HepG2 (cell line): ENCODE results near the gene PCYT2. TPM values are rescaled to one million over a fixed set of nuclear protein-coding genes. Genes with fewer than 3 reads are reported as not detected.

Experiments
- AHDC1 ChIP-seq: sonication (generic); formaldehyde crosslinking; IDR thresholded peaks from 2 replicates; pipeline ENCODE4 v1.5.1; 2020; ENCODE audit warnings: mild to moderate bottlenecking, missing genetic modification reagents, borderline replicate concordance
- ATAD3A ChIP-seq: sonication (generic); formaldehyde crosslinking; IDR thresholded peaks from 2 replicates; pipeline ENCODE4 v1.4.0; 2020; ENCODE audit warnings: missing genetic modification reagents
- DPF2 ChIP-seq: sonication (generic); formaldehyde crosslinking; IDR thresholded peaks from 2 replicates; pipeline ENCODE4 v1.4.0; 2020; ENCODE audit warnings: mild to moderate bottlenecking, low read depth, missing genetic modification reagents, borderline replicate concordance
- GATA4 ChIP-seq: sonication (generic); IDR thresholded peaks from 2 replicates; pipeline ENCODE4 v1.6.1; 2016; ENCODE audit warnings: antibody characterized with exemption, low read depth, borderline replicate concordance
- GATAD2A ChIP-seq: IDR thresholded peaks from 2 replicates; pipeline ENCODE4 v1.6.1; 2016
- GTF3A ChIP-seq: sonication (generic); formaldehyde crosslinking; conservative IDR thresholded peaks from 2 replicates; pipeline ENCODE4 v1.4.0; 2020; ENCODE audit warnings: mild to moderate bottlenecking, missing genetic modification reagents
- HNRNPL ChIP-seq: fragments of 200-400 bp; formaldehyde crosslinking; IDR thresholded peaks from 2 replicates; pipeline ENCODE4 v1.6.1; 2017; ENCODE audit warnings: mild to moderate bottlenecking, low read depth, low read length
- JUN ChIP-seq: sonication (generic); formaldehyde crosslinking; IDR thresholded peaks from 2 replicates; pipeline ENCODE4 v1.4.0; 2020; ENCODE audit warnings: mild to moderate bottlenecking, missing genetic modification reagents
- PRDM15 ChIP-seq: sonication (generic); formaldehyde crosslinking; IDR thresholded peaks from 2 replicates; pipeline ENCODE4 v1.4.0; 2020; ENCODE audit warnings: missing genetic modification reagents
- REL ChIP-seq: sonication (generic); formaldehyde crosslinking; conservative IDR thresholded peaks from 2 replicates; pipeline ENCODE4 v1.8.0; 2022; ENCODE audit warnings: mild to moderate bottlenecking, missing genetic modification reagents, moderate library complexity
- SMYD3 ChIP-seq: sonication (generic); formaldehyde crosslinking; IDR thresholded peaks from 2 replicates; pipeline ENCODE4 v1.8.1; 2023; ENCODE audit warnings: mild to moderate bottlenecking, missing genetic modification reagents
- SYNCRIP ChIP-seq: fragments of 200-400 bp; formaldehyde crosslinking; IDR thresholded peaks from 2 replicates; pipeline ENCODE4 v1.6.1; 2018; ENCODE audit warnings: mild to moderate bottlenecking, low read depth, low read length; ENCODE audit not compliant: insufficient read depth
- ZKSCAN5 ChIP-seq: sonication (generic); formaldehyde crosslinking; IDR thresholded peaks from 2 replicates; pipeline ENCODE4 v1.5.1; 2020; ENCODE audit warnings: mild to moderate bottlenecking, missing genetic modification reagents
- ZNF256 ChIP-seq: sonication (generic); formaldehyde crosslinking; conservative IDR thresholded peaks from 2 replicates; pipeline ENCODE4 v1.4.0; 2020; ENCODE audit warnings: missing genetic modification reagents
- ZNF296 ChIP-seq: sonication (generic); formaldehyde crosslinking; conservative IDR thresholded peaks from 2 replicates; pipeline ENCODE4 v1.5.0; 2020; ENCODE audit warnings: mild to moderate bottlenecking, missing genetic modification reagents
- ZNF564 ChIP-seq: sonication (generic); formaldehyde crosslinking; IDR thresholded peaks from 2 replicates; pipeline ENCODE4 v1.8.1; 2023; ENCODE audit warnings: mild to moderate bottlenecking, missing genetic modification reagents
- ZNF720 ChIP-seq: sonication (generic); formaldehyde crosslinking; IDR thresholded peaks from 2 replicates; pipeline ENCODE4 v1.4.0; 2020; ENCODE audit warnings: missing genetic modification reagents
- ZNF761 ChIP-seq: sonication (generic); formaldehyde crosslinking; conservative IDR thresholded peaks from 2 replicates; pipeline ENCODE4 v1.4.0; 2020; ENCODE audit warnings: mild to moderate bottlenecking, missing genetic modification reagents
- polyA plus RNA-seq, 8 experiments: library from polyadenylated mRNA; depleted of rRNA in 3 of 8; stranded (reverse) in 7 of 8; unstranded in 1 of 8; fragments of >200 nt; fragmentation: Illumina TruSeq in 4 of 8; extraction: Trizol in 4 of 8; gene quantifications; 2 replicates each; pipeline versions ENCODE4 v1.2.1 to v1.2.3, GENCODE V29; 2011 to 2016; ENCODE audit warnings: low read depth in 4 of 8, missing spikeins in 1 of 8, mixed read lengths in 1 of 8; ENCODE audit not compliant: insufficient read depth in 1 of 8
- total RNA-seq, 5 experiments: library from RNA; depleted of rRNA; stranded (reverse); fragments of >200 nt; fragmentation: Illumina TruSeq; extraction: Trizol; gene quantifications; 2 replicates each; pipeline ENCODE4 v1.2.3, GENCODE V29; 2016; ENCODE audit warnings: low read depth in 1 of 5
- TF ChIP-seq, protein P1 (sequence below): sonication (generic); formaldehyde crosslinking; IDR thresholded peaks from 2 replicates; pipeline ENCODE4 v1.4.0; 2020; ENCODE audit warnings: mild to moderate bottlenecking, missing genetic modification reagents

Gene PCYT2
- total and polyA plus RNA-seq, 2 of the 13 experiments (the other 11 are each of a cell fraction or from before 2014, with no cell fraction given) = 147 to 297 TPM

GRCh38 chr17:81930142-81931125, 19.2 kb upstream of the PCYT2 start (continued):
- no peak for TF ChIP-seq PRDM15 (CRISPR knock-in tag)
- TF ChIP-seq ZNF761 = no peak
- TF ChIP-seq DPF2 (CRISPR knock-in tag) = no peak
- TF ChIP-seq, protein P1, sequence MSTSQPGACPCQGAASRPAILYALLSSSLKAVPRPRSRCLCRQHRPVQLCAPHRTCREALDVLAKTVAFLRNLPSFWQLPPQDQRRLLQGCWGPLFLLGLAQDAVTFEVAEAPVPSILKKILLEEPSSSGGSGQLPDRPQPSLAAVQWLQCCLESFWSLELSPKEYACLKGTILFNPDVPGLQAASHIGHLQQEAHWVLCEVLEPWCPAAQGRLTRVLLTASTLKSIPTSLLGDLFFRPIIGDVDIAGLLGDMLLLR (CRISPR knock-in tag) = no peak
- no peak for TF ChIP-seq ATAD3A
- no peak for TF ChIP-seq JUN (CRISPR knock-in tag)
- no peak for TF ChIP-seq ZNF720 (CRISPR knock-in tag)
- TF ChIP-seq ZNF564 (CRISPR knock-in tag) = no peak
- no peak for TF ChIP-seq SMYD3
- no peak for TF ChIP-seq ZKSCAN5 (CRISPR knock-in tag)
- TF ChIP-seq GTF3A (CRISPR knock-in tag) = no peak
- peak; percentile 94 for TF ChIP-seq HNRNPL
- TF ChIP-seq SYNCRIP = no peak
- no peak for TF ChIP-seq AHDC1
- no peak for TF ChIP-seq GATA4
- TF ChIP-seq GATAD2A (CRISPR knock-in tag) = no peak
- no peak for TF ChIP-seq ZNF256 (CRISPR knock-in tag)
- TF ChIP-seq REL = 0 out of 2 replicates have a peak, but pooled peaks have one; percentile 24
- 0 out of 2 replicates have a peak, but pooled peaks have one; percentile 28 for TF ChIP-seq ZNF296 (CRISPR knock-in tag)
